ENCODE results near the gene SMAP2.

SMAP2 gene

DNA sequence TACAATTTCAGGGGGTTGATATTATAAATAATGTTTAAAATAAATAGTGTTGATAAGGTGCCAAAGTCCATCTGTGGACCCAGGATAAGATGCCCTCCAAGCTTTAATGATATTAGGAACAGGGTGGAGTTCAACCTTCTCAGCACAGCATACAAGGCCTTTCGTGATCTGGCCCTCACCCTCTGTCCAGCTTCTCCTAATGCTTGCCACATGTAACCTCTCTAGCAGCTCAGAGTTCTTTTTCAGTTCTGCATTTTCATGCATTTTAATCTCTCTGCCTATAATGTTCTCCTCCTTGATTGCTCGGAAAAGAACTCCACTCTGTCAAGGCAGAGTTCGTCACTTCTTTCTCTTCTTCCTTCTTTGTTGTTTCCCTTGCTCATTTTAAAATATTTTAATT lies 21.4 kb upstream of the SMAP2 start:
- H3K4me1 ChIP-seq (ENCODE audit: low read length), result no peaks in the 10 kb centered on the region

DNA sequence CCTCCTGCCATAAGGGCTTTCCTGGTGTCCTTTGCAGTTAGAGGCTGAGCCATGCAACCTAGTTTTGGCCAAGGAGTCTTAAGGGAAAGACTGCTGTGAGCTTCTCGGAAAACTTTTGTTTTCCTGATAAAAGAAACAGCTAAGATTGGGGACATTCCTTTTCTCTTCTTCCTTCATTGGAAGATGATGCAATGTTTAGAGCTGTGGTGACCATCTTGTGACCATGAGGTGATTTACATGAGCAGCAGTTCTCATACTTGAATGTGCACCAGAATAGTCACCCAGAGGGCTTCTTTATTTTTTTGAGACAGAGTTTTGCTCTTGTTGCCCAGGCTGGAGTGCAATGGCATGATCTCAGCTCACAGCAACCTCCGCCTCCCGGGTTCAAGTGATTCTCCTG lies 20.4 kb upstream of the SMAP2 start:
- TF ChIP-seq EZH2 (optimal IDR thresholded peaks at IDR 0.05; ENCODE audit: low read depth, low read length) (no peak), EZH2phosphoT487 (IDR thresholded peaks at IDR 0.05; ENCODE audit: low read length) (no peak)
- TF ChIP-seq, protein P1, sequence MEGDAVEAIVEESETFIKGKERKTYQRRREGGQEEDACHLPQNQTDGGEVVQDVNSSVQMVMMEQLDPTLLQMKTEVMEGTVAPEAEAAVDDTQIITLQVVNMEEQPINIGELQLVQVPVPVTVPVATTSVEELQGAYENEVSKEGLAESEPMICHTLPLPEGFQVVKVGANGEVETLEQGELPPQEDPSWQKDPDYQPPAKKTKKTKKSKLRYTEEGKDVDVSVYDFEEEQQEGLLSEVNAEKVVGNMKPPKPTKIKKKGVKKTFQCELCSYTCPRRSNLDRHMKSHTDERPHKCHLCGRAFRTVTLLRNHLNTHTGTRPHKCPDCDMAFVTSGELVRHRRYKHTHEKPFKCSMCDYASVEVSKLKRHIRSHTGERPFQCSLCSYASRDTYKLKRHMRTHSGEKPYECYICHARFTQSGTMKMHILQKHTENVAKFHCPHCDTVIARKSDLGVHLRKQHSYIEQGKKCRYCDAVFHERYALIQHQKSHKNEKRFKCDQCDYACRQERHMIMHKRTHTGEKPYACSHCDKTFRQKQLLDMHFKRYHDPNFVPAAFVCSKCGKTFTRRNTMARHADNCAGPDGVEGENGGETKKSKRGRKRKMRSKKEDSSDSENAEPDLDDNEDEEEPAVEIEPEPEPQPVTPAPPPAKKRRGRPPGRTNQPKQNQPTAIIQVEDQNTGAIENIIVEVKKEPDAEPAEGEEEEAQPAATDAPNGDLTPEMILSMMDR (IDR thresholded peaks at IDR 0.05; ENCODE audit: low read length), result no peak
- Histone ChIP-seq H3K4me3 (ENCODE audit: low read length) (no peak overlapping the region), H3K27ac (ENCODE audit: low read length) (no peak overlapping the region), H3F3A (ENCODE audit: insufficient read depth, low read length) (no peaks in the 10 kb centered on the region), H4K20me1 (ENCODE audit: insufficient read depth, low read length) (no peaks in the 10 kb centered on the region), H2AFZ (ENCODE audit: low read length) (no peak overlapping the region), H3K36me3 (replicated peaks; ENCODE audit: insufficient read depth, low read length) (no peaks in the 10 kb centered on the region), H3K9me2 (replicated peaks; ENCODE audit: insufficient read depth, low read length) (no peaks in the 10 kb centered on the region), H3K9me3 (replicated peaks; ENCODE audit: insufficient read depth, low read length) (no peaks in the 10 kb centered on the region), H3K79me2 (ENCODE audit: low read length) (no peaks in the 10 kb centered on the region), H3K27me3 (replicated peaks; ENCODE audit: insufficient read depth, low read length) (no peaks in the 10 kb centered on the region), H3K9ac (ENCODE audit: low read length) (no peak overlapping the region), H3K4me2 (ENCODE audit: low read depth, low read length) (no peak overlapping the region), H3K4me1 (ENCODE audit: low read length) (no peaks in the 10 kb centered on the region)
- no peak for DNase-seq

More for the DNA sequence above, 21.4 kb upstream of the SMAP2 start:
- Histone ChIP-seq H3K27me3 (replicated peaks; ENCODE audit: insufficient read depth, low read length) (no peaks in the 10 kb centered on the region), H3K4me3 (ENCODE audit: low read length) (no peak overlapping the region), H3K9ac (ENCODE audit: low read length) (no peak overlapping the region), H3F3A (ENCODE audit: insufficient read depth, low read length) (no peaks in the 10 kb centered on the region), H3K9me2 (replicated peaks; ENCODE audit: insufficient read depth, low read length) (no peaks in the 10 kb centered on the region), H2AFZ (ENCODE audit: low read length) (no peak overlapping the region), H3K4me2 (ENCODE audit: low read depth, low read length) (no peak overlapping the region), H3K9me3 (replicated peaks; ENCODE audit: insufficient read depth, low read length) (no peaks in the 10 kb centered on the region), H3K79me2 (ENCODE audit: low read length) (no peaks in the 10 kb centered on the region), H3K27ac (ENCODE audit: low read length) (no peak overlapping the region), H4K20me1 (ENCODE audit: insufficient read depth, low read length) (no peaks in the 10 kb centered on the region), H3K36me3 (replicated peaks; ENCODE audit: insufficient read depth, low read length) (no peaks in the 10 kb centered on the region)
- TF ChIP-seq, protein P1 (IDR thresholded peaks at IDR 0.05; ENCODE audit: low read length), result no peak
- no peak for TF ChIP-seq EZH2phosphoT487 (IDR thresholded peaks at IDR 0.05; ENCODE audit: low read length)
- no peak for TF ChIP-seq EZH2 (optimal IDR thresholded peaks at IDR 0.05; ENCODE audit: low read depth, low read length)
- DNase-seq, result no peak

DNA sequence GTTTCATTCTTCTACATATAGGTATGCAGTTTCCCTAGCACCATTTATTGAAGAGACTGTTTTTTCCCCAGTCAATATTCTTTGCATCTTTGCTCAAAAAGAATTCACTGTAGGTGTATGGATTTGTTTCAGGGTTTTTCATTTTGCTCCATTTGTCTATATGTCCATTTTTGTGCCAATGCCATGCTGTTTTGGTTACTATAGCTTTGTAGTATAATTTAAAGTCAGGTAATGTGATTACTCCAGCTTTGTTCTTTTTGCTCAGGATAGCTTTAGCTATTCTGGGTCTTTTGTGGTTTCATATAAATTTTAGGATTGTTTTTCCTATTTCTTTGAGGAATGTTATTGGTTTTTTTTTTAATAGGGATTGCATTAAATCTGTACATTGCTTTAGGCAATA lies 15.9 kb upstream of the SMAP2 start:
- H3K27ac ChIP-seq (ENCODE audit: low read length), result no peak overlapping the region
- no peak for DNase-seq
- no peak overlapping the region for H2AFZ ChIP-seq (ENCODE audit: low read length)
- no peaks in the 10 kb centered on the region for H3F3A ChIP-seq (ENCODE audit: insufficient read depth, low read length)
- H3K79me2 ChIP-seq (ENCODE audit: low read length), result no peaks in the 10 kb centered on the region
- TF ChIP-seq EZH2phosphoT487 (IDR thresholded peaks at IDR 0.05; ENCODE audit: low read length) (no peak), EZH2 (optimal IDR thresholded peaks at IDR 0.05; ENCODE audit: low read depth, low read length) (no peak)
- TF ChIP-seq, protein P1 (IDR thresholded peaks at IDR 0.05; ENCODE audit: low read length), result no peak
- no peaks in the 10 kb centered on the region for H3K27me3 ChIP-seq (replicated peaks; ENCODE audit: insufficient read depth, low read length)
- no peaks in the 10 kb centered on the region for H3K36me3 ChIP-seq (replicated peaks; ENCODE audit: insufficient read depth, low read length)
- no peaks in the 10 kb centered on the region for H3K9me2 ChIP-seq (replicated peaks; ENCODE audit: insufficient read depth, low read length)
- no peak overlapping the region for H3K9ac ChIP-seq (ENCODE audit: low read length)
- no peak overlapping the region for H3K4me2 ChIP-seq (ENCODE audit: low read depth, low read length)
- no peaks in the 10 kb centered on the region for H4K20me1 ChIP-seq (ENCODE audit: insufficient read depth, low read length)
- H3K9me3 ChIP-seq (replicated peaks; ENCODE audit: insufficient read depth, low read length), result no peaks in the 10 kb centered on the region
- no peak overlapping the region for H3K4me3 ChIP-seq (ENCODE audit: low read length)
- H3K4me1 ChIP-seq (ENCODE audit: low read length), result no peaks in the 10 kb centered on the region

Data from MM.1S (cell line).